Chondrocyte (in vitro differentiated cells): ENCODE measurements around the gene KCNG3. TPM values are rescaled to one million over a fixed set of nuclear protein-coding genes. Genes with fewer than 3 reads are reported as not detected.

Experiments used
- DNase-seq: peaks from one replicate; pipeline ENCODE4 v3.0.0; 2021; ENCODE audit warnings: mixed read lengths, low spot score
- H3K27ac Mint-ChIP-seq: one replicate; pipeline ENCODE4 v1.8.0; 2021; ENCODE audit warnings: mild to moderate bottlenecking, moderate library complexity, mixed read lengths; ENCODE audit not compliant: unreplicated experiment
- H3K27me3 Mint-ChIP-seq: 2 replicates; pipeline ENCODE4 v1.8.0; 2021; ENCODE audit warnings: low read depth, mixed read lengths
- H3K36me3 Mint-ChIP-seq: 2 replicates; pipeline ENCODE4 v1.8.0; 2021; ENCODE audit warnings: low read depth, mixed read lengths
- H3K4me1 Mint-ChIP-seq: 2 replicates; pipeline ENCODE4 v1.8.0; 2021; ENCODE audit warnings: low read depth, mild to moderate bottlenecking, mixed read lengths
- H3K4me3 Mint-ChIP-seq: one replicate; pipeline ENCODE4 v1.8.0; 2021; ENCODE audit warnings: mild to moderate bottlenecking, moderate library complexity, mixed read lengths; ENCODE audit not compliant: unreplicated experiment
- H3K9me3 Mint-ChIP-seq: 2 replicates; pipeline ENCODE4 v1.8.0; 2021; ENCODE audit warnings: low read depth, mixed read lengths
- total RNA-seq: library from RNA; stranded (reverse); gene quantifications from 3 replicates; pipeline ENCODE4 v1.2.1, GENCODE V29; 2021
- TF ChIP-seq, protein P1 (sequence below): fragments of 200-600 bp; sonication (generic); IDR thresholded peaks from 2 replicates; pipeline ENCODE4 v1.5.0; 2021; ENCODE audit warnings: antibody characterized with exemption, mild to moderate bottlenecking, moderate library complexity

The KCNG3 gene
- total RNA-seq, 1 donor from 2014 or later, result 0.05 TPM

DNA sequence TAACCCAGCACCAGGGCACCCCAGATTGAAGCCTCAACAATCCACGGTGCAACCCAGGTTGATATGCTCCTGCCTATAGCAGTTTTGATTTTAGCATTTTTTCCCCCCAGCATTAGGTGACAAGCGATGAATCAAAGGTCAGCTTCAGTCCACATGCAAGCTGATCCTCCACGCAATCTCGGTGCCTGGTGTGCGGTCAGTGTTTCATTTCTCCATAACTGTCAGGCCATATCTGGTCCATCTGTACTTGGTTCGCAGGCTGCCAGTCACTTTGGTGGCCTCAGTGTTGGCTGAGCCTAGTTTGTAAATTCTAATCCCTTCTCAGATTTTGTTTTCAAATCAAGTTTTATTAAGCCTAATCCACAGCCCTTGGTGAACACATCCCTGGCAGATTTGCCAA, 30.2 kb downstream of the KCNG3 start:
- H3K27ac Mint-ChIP-seq, result no peak overlapping the region
- TF ChIP-seq, protein P1, sequence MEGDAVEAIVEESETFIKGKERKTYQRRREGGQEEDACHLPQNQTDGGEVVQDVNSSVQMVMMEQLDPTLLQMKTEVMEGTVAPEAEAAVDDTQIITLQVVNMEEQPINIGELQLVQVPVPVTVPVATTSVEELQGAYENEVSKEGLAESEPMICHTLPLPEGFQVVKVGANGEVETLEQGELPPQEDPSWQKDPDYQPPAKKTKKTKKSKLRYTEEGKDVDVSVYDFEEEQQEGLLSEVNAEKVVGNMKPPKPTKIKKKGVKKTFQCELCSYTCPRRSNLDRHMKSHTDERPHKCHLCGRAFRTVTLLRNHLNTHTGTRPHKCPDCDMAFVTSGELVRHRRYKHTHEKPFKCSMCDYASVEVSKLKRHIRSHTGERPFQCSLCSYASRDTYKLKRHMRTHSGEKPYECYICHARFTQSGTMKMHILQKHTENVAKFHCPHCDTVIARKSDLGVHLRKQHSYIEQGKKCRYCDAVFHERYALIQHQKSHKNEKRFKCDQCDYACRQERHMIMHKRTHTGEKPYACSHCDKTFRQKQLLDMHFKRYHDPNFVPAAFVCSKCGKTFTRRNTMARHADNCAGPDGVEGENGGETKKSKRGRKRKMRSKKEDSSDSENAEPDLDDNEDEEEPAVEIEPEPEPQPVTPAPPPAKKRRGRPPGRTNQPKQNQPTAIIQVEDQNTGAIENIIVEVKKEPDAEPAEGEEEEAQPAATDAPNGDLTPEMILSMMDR, result no peak
- H3K27me3 Mint-ChIP-seq, result peaks cover 8% of the 10 kb centered on the region

DNA sequence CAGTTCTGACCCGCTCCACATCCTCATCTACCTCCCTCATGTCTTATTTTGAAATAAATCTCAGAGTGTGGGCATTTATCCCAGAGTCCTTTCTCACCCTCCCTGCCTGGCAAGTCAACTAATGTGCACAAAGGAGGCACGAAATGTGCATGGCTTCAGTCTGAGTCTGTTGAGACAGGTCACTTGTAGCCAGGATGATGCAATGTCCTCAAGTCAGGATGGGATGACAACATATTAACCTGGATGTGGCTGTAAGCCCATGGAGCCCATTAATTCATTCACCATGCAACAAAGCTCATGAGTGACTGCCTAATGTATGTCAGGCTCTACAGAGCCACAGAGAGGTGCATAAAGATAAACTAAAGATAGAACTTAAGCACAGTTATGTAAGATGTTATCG, 34.5 kb downstream of the KCNG3 start:
- Mint-ChIP-seq H3K27me3 (peaks cover 11% of the 10 kb centered on the region), H3K36me3 (peaks cover 2% of the 10 kb centered on the region), H3K9me3 (no peaks in the 10 kb centered on the region), H3K4me3 (no peak overlapping the region), H3K27ac (no peak overlapping the region), H3K4me1 (no peaks in the 10 kb centered on the region)
- TF ChIP-seq, protein P1, result no peak
- no peak for DNase-seq

More for the DNA sequence above, 30.2 kb downstream of the KCNG3 start:
- Mint-ChIP-seq H3K36me3 (peaks cover 2% of the 10 kb centered on the region), H3K9me3 (no peaks in the 10 kb centered on the region), H3K4me3 (no peak overlapping the region), H3K4me1 (no peaks in the 10 kb centered on the region)
- no peak for DNase-seq

DNA sequence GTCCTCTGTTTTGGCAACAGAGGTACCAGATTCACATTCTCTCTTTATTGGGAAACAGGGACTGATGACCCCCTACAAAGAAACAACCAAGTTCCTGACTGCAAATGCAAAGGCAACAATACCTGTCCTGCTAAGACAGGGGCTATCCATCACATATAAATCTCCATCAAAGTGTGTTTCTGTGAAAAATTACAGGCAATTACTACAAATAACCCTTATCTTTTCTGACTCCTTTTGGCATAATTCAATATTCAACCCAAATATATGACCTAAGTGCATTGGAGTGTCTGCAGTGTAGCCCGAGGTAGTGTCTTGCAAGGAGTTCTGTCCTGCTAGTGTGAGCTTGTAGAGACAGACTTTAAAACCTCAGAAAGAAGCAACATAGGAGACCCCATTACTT, 35.4 kb downstream of the KCNG3 start:
- H3K9me3 Mint-ChIP-seq, result no peaks in the 10 kb centered on the region
- no peak overlapping the region for H3K27ac Mint-ChIP-seq
- peaks cover 2% of the 10 kb centered on the region for H3K36me3 Mint-ChIP-seq
- TF ChIP-seq, protein P1, result no peak
- no peak for DNase-seq
- no peak overlapping the region for H3K4me3 Mint-ChIP-seq
- H3K4me1 Mint-ChIP-seq, result no peaks in the 10 kb centered on the region
- H3K27me3 Mint-ChIP-seq, result peaks cover 11% of the 10 kb centered on the region

DNA sequence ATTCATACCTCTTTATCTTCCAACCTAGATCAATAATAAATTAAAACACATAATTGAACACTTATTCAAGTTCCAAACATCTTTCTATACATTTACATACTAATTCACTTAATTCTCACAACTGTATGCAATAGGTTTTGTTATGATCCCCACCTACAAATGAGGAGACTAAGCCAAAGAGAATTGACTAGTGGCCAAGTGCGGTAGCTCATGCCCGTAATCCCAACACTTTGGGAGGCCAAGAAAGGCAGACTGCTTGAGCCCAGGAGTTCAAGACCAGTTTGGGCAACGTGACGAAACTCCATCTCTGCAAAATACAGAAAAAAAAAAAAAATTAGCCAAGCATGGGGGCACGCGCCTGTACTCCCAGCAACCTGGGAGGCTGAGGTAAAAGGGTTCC, 36.8 kb downstream of the KCNG3 start:
- Mint-ChIP-seq H3K27me3 (peaks cover 14% of the 10 kb centered on the region), H3K4me3 (no peak overlapping the region), H3K4me1 (no peaks in the 10 kb centered on the region), H3K36me3 (peaks cover 2% of the 10 kb centered on the region), H3K9me3 (no peaks in the 10 kb centered on the region), H3K27ac (no peak overlapping the region)
- TF ChIP-seq, protein P1, result peak; percentile 22
- DNase-seq, result no peak

DNA sequence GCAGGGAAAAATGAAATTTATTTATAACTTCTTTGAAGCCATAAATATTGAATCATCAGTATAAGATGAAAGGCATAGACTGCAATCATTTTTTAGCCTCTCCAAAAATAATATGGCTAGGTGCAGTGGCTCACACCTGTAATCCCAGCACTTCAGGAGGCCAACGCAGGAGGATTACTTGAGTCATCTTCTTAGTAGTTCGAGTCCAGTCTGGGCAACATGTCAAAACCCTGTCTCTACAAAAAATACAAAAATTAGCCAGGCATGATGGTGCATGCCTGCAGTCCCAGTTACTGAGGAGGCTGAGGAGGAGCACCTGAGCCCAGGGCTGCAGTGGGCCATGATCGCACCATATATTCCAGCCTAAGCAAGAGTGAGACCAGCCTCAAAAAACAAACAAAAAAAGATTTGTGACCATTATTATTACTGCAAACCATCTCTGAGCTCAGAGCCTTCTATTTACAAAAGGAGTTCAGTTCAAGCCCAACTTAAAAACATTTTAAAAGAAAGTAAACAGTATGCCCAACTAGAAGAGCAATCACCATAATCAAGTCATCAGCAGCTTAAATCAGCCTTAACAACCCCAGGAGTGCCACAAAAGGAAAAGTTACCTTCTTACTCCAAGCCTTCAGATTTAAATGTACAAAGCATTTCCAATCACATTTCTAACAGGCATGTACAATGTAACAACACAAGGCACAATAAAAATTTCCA, 37.5 kb downstream of the KCNG3 start:
- no peaks in the 10 kb centered on the region for H3K4me1 Mint-ChIP-seq
- H3K9me3 Mint-ChIP-seq, result no peaks in the 10 kb centered on the region
- H3K4me3 Mint-ChIP-seq, result no peak overlapping the region
- H3K27ac Mint-ChIP-seq, result no peak overlapping the region
- H3K27me3 Mint-ChIP-seq, result peaks cover 11% of the 10 kb centered on the region
- TF ChIP-seq, protein P1, result no peak
- no peak for DNase-seq
- peaks cover 2% of the 10 kb centered on the region for H3K36me3 Mint-ChIP-seq
